Right lobe of liver (tissue), 6 donors: ENCODE results near the gene C2CD3. TPM values are rescaled to one million over a fixed set of nuclear protein-coding genes. Genes with fewer than 3 reads are reported as not detected.
"Not testable (repeated sequence)": the region's sequence is repeated elsewhere in the genome, so short reads cannot be mapped to it uniquely, and the experiment has no call there.

Source experiments
- ATAC-seq, 4 donors: fragments of 200-7000 bp; cut with Tn5 transposase; one replicate each; pipeline ENCODE4 v1.9.1; 2020; ENCODE audit warnings: mild to moderate bottlenecking in 4 of 4, moderate library complexity in 4 of 4
- DNase-seq, 3 donors: peaks; one replicate each; pipeline ENCODE4 v3.0.0-alpha.2; 2020
- H3K27ac ChIP-seq, 3 donors: fragments of 200-600 bp; one replicate each; pipeline ENCODE4 v1.8.0; 2022
- H3K27me3 ChIP-seq, 2 donors: fragments of 200-600 bp; one replicate each; pipeline ENCODE4 v1.8.0; 2022
- H3K36me3 ChIP-seq, 4 donors: fragments of 200-600 bp; sonication (generic) in 1 of 4; one replicate each; pipeline versions ENCODE4 v1.5.1 to v1.8.0; 2017 to 2022; ENCODE audit warnings: control low read depth in 1 of 4
- H3K4me1 ChIP-seq, 4 donors: fragments of 200-600 bp; sonication (generic) in 1 of 4; one replicate each; pipeline versions ENCODE4 v1.5.1 to v1.8.0; 2017 to 2022; ENCODE audit warnings: control low read depth in 1 of 4
- H3K4me3 ChIP-seq, 3 donors: fragments of 200-600 bp; one replicate each; pipeline ENCODE4 v1.8.0; 2022
- H3K9me3 ChIP-seq, 4 donors: fragments of 200-600 bp; sonication (generic) in 1 of 4; one replicate each; pipeline versions ENCODE4 v1.5.1 to v1.8.0; 2017 to 2022; ENCODE audit warnings: control low read depth in 1 of 4
- POLR2A ChIP-seq: fragments of 450-650 bp; IDR thresholded peaks from one replicate; pipeline ENCODE4 v1.6.1; 2017; ENCODE audit warnings: antibody characterized with exemption, mild to moderate bottlenecking
- WGBS: methylation state at CpG from one replicate; pipeline ENCODE4 v1.1.6; 2018; ENCODE audit warnings: low coverage, low lambda C conversion rate; ENCODE audit not compliant: insufficient coverage; ENCODE audit errors: missing lambda C conversion rate; 5-methylcytosine and 5-hydroxymethylcytosine counted together
- intact Hi-C, 2 donors: fragments of 100-400 bp; cut with DNase I; formaldehyde crosslinking; loops; one replicate each; pipeline versions ENCODE4 v1.11.2 to v1.14.1; 2022
- total RNA-seq, 6 experiments: library from RNA; depleted of rRNA in 2 of 6; stranded (reverse); fragments of >200 nt in 2 of 6; fragmentation: NEBNext Ultra II Directional in 3 of 6; extraction: Animal tissue kit (Norgen Biotek cat#: 25700) in 3 of 6; gene quantifications; one replicate each; pipeline versions ENCODE4 v1.1.0 to v1.2.4, GENCODE V29; 2016 to 2023
- TF ChIP-seq, protein P1 (sequence below), 4 donors: fragments of 200-600 bp in 3 of 4; fragments of 450-650 bp in 1 of 4; IDR thresholded peaks; one replicate each; pipeline versions ENCODE4 v1.5.1 to v1.8.0; 2016 to 2022; ENCODE audit warnings: antibody characterized with exemption in 4 of 4, mild to moderate bottlenecking in 2 of 4
- donor health status: DM: no; HTN: yes; CAD: no.
- donor health status: DM: no; HTN: no; CAD: no.
- donor health status: DM: no; HTN: no; CAD: no.
- donor health status: DM: no; HTN: yes; CAD: no.
- donor health status: DM: no; HTN: yes; CAD: no.

C2CD3 gene
- total RNA-seq, 6 experiments from 2014 or later = 4.8 to 9.6 (median 7.4) TPM

DNA sequence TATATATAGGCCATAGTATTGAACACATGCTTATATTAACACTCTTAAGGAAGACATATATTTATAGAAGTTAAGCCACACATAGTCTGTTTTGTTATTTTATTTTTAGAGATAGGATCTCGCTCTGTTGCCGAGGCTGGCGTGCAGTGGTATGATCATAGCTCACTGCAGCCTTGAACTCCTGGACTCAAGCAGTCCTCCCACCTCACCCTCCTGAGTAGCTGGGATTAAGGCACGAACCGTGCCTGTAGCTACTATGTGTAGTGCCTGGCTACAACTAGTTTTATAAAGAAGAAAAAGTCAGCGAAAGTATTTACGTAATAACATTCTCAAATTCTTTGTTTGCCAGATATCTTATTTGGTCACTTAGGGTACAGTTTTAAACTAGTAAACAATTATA, 182.6 kb downstream of the C2CD3 start:
- TF ChIP-seq POLR2A = no peak
- TF ChIP-seq, protein P1, sequence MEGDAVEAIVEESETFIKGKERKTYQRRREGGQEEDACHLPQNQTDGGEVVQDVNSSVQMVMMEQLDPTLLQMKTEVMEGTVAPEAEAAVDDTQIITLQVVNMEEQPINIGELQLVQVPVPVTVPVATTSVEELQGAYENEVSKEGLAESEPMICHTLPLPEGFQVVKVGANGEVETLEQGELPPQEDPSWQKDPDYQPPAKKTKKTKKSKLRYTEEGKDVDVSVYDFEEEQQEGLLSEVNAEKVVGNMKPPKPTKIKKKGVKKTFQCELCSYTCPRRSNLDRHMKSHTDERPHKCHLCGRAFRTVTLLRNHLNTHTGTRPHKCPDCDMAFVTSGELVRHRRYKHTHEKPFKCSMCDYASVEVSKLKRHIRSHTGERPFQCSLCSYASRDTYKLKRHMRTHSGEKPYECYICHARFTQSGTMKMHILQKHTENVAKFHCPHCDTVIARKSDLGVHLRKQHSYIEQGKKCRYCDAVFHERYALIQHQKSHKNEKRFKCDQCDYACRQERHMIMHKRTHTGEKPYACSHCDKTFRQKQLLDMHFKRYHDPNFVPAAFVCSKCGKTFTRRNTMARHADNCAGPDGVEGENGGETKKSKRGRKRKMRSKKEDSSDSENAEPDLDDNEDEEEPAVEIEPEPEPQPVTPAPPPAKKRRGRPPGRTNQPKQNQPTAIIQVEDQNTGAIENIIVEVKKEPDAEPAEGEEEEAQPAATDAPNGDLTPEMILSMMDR (IDR thresholded peaks at IDR 0.05) = no peak
- H3K36me3 ChIP-seq = no peaks in the 10 kb centered on the region
- no peaks in the 10 kb centered on the region for H3K27me3 ChIP-seq
- ATAC-seq (no peak), DNase-seq (peak in 1 of 3 donors; percentile 2)
- no peaks in the 10 kb centered on the region for H3K4me1 ChIP-seq
- WGBS = 71% methylated on average over 7 of the region's 7 CpGs
- H3K4me3 ChIP-seq = no peak overlapping the region
- no peak overlapping the region for H3K27ac ChIP-seq
- H3K9me3 ChIP-seq = no peaks in the 10 kb centered on the region
- intact Hi-C loops = no loop called here

DNA sequence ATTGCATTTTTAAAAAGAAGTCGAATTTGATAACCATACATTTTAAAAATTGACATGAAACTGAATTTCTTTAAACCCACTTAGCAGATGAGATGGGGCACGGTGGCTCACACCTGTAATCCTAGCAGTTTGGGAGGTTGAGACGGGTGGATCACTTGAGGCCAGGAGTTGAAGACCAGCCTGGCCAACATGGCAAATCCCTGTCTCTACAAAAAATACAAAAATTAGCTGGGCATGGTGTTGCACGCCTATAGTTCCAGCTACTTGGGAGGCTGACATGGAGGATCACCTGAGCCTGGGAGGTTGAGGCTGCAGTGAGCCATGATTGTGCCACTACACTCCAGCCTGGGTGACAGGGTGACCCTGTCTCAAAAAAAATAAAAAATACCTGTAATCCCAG, 185.1 kb downstream of the C2CD3 start:
- H3K36me3 ChIP-seq, H3K4me1 ChIP-seq, ATAC-seq, H3K27ac ChIP-seq, H3K27me3 ChIP-seq, H3K4me3 ChIP-seq, intact Hi-C loops, H3K9me3 ChIP-seq: not testable (repeated sequence)
- WGBS = 88% methylated on average over 3 of the region's 4 CpGs
- DNase-seq = peak in 1 of 3 donors; percentile 1

DNA sequence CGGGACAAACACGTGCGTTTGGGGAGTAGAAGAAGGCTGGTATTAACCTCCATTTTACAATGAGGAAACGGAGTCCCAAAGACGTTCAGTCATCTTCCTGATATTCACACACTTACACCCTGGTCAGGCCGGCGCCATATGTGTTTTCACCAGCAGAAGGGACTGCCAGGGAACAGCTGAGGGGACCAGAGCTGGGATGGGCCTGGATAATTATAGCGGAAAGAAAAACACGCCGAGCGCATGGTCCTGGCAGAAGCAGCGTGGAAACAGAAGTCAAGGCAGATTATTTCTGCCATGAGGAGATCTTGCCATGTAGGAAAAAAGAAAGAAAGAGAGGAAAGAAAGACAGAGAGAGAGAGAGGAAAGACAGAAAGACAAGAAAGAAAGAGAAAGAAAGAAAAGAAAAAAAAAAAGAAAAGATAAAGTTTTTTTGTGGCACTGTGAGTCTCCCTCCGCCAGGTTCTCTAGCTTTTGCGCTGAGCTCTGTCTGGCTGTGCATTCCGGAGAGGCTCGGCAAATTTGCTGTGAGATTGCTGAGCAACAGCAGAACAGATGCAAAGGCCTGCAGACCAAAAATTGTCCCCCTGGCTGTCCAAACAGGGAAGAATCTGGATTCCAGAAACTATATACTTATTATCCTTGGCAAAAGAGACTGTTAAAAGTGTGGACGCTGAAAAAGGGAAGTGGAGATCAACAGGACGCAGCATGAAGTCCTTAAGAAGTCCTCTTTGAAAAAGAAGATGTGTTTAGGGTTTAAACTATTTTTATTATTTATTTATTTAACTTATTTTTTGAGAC, 186.9 kb downstream of the C2CD3 start:
- DNase-seq = peak in 1 of 3 donors; percentile 42
- Histone ChIP-seq H3K9me3 (no peaks in the 10 kb centered on the region), H3K36me3 (no peaks in the 10 kb centered on the region), H3K4me1 (peaks cover 0 to 5% (median 0%) of the 10 kb centered on the region in 4 donors), H3K4me3 (peak overlapping the region; percentile 40 to 60 (median 56)), H3K27ac (peak overlapping the region in 2 of 3 donors; percentile 71 to 72), H3K27me3 (no peaks in the 10 kb centered on the region)
- intact Hi-C loops = no loop called here
- no peak for ATAC-seq
- TF ChIP-seq, protein P1 (IDR thresholded peaks at IDR 0.05) = no peak
- no peak for TF ChIP-seq POLR2A
- WGBS = 67% methylated on average over 18 of the region's 18 CpGs

DNA sequence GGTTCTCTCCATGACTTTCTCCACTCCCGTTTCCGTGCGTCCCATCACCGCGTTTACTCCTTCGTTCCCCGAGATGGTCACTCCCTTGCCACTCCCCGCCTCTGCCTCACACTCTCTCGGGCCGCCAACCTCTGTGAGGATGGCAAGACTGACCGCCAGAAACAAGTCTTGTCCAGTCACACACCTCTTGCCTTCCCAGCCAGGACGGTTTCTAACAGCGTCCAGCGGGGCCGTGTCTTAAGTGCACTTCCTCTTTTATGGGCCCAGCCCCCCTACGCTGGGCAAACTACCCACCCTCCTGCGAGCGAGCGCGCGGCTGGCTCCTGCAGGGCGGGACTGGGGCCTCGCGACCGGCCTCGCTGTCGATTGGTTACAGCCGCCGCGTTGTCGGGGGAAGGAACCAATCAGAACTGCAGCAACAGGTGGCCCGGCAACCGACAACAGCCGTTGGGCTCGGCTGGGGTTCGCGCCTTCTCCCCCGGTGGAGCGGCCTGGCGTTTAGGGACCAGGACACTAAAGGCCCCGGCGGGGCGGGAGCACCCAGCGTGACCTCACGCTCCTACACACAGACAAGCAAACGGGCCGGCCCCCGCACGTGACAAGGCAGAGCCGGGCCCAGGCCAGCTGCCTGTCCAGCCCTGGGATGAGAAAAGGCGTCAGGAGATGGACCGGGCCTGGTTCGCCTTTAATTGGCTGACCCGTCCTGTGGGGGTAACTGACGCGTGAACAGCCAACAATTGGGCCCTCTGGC, 187.6 kb downstream of the C2CD3 start:
- TF ChIP-seq, protein P1 (IDR thresholded peaks at IDR 0.05) = no peak
- TF ChIP-seq POLR2A = peak; percentile 50
- H3K36me3 ChIP-seq = no peaks in the 10 kb centered on the region
- WGBS = 28% methylated on average over 6 of the region's 56 CpGs
- DNase-seq (peak; percentile 87 to 94 (median 91)), ATAC-seq (peak; percentile 89 to 93 (median 92))
- H3K4me1 ChIP-seq = peaks cover 0 to 5% (median 0%) of the 10 kb centered on the region in 4 donors
- H3K9me3 ChIP-seq = no peaks in the 10 kb centered on the region
- H3K27me3 ChIP-seq = no peaks in the 10 kb centered on the region
- intact Hi-C loops = no loop called here
- H3K4me3 ChIP-seq = peak overlapping the region; percentile 40 to 60 (median 56)
- H3K27ac ChIP-seq = peak overlapping the region; percentile 62 to 72 (median 71)

DNA sequence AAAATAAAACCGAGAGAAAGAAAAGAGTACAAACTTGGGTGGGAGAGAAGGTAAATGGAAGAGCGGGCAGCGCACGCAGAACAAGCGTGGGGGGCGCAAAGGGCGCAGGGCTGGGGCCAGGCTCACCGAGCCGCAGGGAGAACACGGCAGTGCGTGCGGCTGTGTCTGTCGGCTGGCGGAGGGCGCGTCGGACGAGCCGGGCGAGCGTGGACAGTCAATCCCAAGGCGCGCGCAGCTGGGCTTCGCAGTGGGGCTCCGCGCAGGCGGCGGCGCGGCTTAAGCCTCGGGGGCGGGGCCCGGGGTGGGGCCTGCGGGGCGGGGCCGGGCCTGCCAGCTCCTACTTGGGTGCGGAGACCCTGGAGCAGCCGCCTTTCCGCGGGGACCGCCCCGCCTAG, 188.2 kb downstream of the C2CD3 start, which contains the start of gene UCP2:
Gene UCP2, minus strand, starts transcription at position 249 of the 395 bp plus-strand sequence. CDS start 4,465 bp downstream, outside the sequence.
- 0% methylated on average over 1 of the region's 43 CpGs for WGBS
- intact Hi-C loops = no loop called here
- DNase-seq = peak; percentile 79 to 87 (median 87)

More for the DNA sequence above, 188.2 kb downstream of the C2CD3 start, which contains the start of gene UCP2:
- H3K27me3 ChIP-seq = no peaks in the 10 kb centered on the region
- TF ChIP-seq, protein P1 (IDR thresholded peaks at IDR 0.05) = no peak
- peak; percentile 13 for TF ChIP-seq POLR2A
- peak within 1 kb of the TSS; percentile 40 to 60 (median 56) for H3K4me3 ChIP-seq
- H3K4me1 ChIP-seq = peaks cover 0 to 5% (median 0%) of the 10 kb centered on the region in 4 donors
- H3K27ac ChIP-seq = peak within 1 kb of the TSS; percentile 62 to 72 (median 71)
- H3K9me3 ChIP-seq = no peaks in the 10 kb centered on the region
- ATAC-seq = peak; percentile 76 to 86 (median 82)
- no peaks in the 10 kb centered on the region for H3K36me3 ChIP-seq
